PC-9 (cell line): ENCODE results near the gene FTO. TPM values are rescaled to one million over a fixed set of nuclear protein-coding genes. Genes with fewer than 3 reads are reported as not detected.

ENCODE experiments used
- BruUV-seq: library from RNA; stranded (reverse); fragments of 400-500 nt; replicated peaks from 2 replicates; lab custom pipeline; 2021; lab: Mats Ljungman, UMichigan
- CTCF ChIA-PET: fragments of 300-600 bp; sonication (Branson Sonifier 250); formaldehyde crosslinking; loops from one replicate; lab custom pipeline; 2022; ENCODE audit warnings: antibody characterized with exemption; lab: Charles Lee
- POLR2A ChIA-PET: fragments of 300-600 bp; sonication (Branson Sonifier 250); formaldehyde crosslinking; loops from one replicate; lab custom pipeline; 2022; ENCODE audit warnings: antibody characterized with exemption; ENCODE audit not compliant: unreplicated experiment; lab: Charles Lee
- DNase-seq, 2 experiments: peaks; one replicate each; pipeline versions ENCODE4 v3.0.0 to v3.0.0-alpha.2; 2015 to 2022; ENCODE audit warnings: mixed read lengths in 1 of 2
- H2AFZ ChIP-seq: fragments of 200-600 bp; sonication (generic); 2 replicates; pipeline ENCODE4 v1.8.1; 2017; ENCODE audit warnings: antibody characterized with exemption
- H3F3A ChIP-seq: fragments of 200-600 bp; sonication (generic); 2 replicates; pipeline ENCODE4 v1.8.1; 2017; ENCODE audit warnings: antibody characterized with exemption, mild to moderate bottlenecking, low read depth; ENCODE audit not compliant: insufficient read depth
- H3K27ac ChIP-seq: fragments of 200-600 bp; sonication (generic); 2 replicates; pipeline ENCODE4 v1.6.1; 2016; ENCODE audit warnings: mixed run types
- H3K27me3 ChIP-seq: fragments of 200-600 bp; sonication (generic); 2 replicates; pipeline ENCODE4 v1.6.1; 2016; ENCODE audit warnings: low read depth, mixed run types; ENCODE audit not compliant: insufficient read depth
- H3K36me3 ChIP-seq: fragments of 200-600 bp; sonication (generic); 2 replicates; pipeline ENCODE4 v1.6.1; 2016; ENCODE audit warnings: low read depth, mixed run types
- H3K4me1 ChIP-seq: fragments of 200-600 bp; sonication (generic); replicated peaks from 2 replicates; pipeline ENCODE4 v1.6.1; 2016; ENCODE audit warnings: mixed run types; ENCODE audit not compliant: insufficient read depth
- H3K4me2 ChIP-seq: fragments of 200-600 bp; sonication (generic); 2 replicates; pipeline ENCODE4 v1.6.1; 2017; ENCODE audit warnings: mixed run types
- H3K4me3 ChIP-seq: fragments of 200-600 bp; sonication (generic); 2 replicates; pipeline ENCODE4 v1.6.1; 2016; ENCODE audit warnings: mixed run types
- H3K79me2 ChIP-seq: fragments of 200-600 bp; sonication (generic); 2 replicates; pipeline ENCODE4 v1.6.1; 2017; ENCODE audit warnings: low read depth, mixed run types
- H3K9me2 ChIP-seq: fragments of 200-600 bp; sonication (generic); 2 replicates; pipeline ENCODE4 v1.8.1; 2017; ENCODE audit warnings: mild to moderate bottlenecking; ENCODE audit not compliant: insufficient read depth
- H3K9me3 ChIP-seq: fragments of 200-600 bp; sonication (generic); 2 replicates; pipeline ENCODE4 v1.8.1; 2016; ENCODE audit warnings: low read depth; ENCODE audit not compliant: insufficient read depth
- H4K20me1 ChIP-seq: fragments of 200-600 bp; sonication (generic); 2 replicates; pipeline ENCODE4 v1.8.1; 2017; ENCODE audit not compliant: insufficient read depth
- CTCF ChIP-seq: fragments of 200-600 bp; sonication (generic); conservative IDR thresholded peaks from 2 replicates; pipeline ENCODE4 v1.6.1; 2017; ENCODE audit warnings: mixed run types, antibody characterized with exemption, mild to moderate bottlenecking, moderate library complexity
- EZH2 ChIP-seq: fragments of 200-600 bp; sonication (generic); IDR thresholded peaks from 2 replicates; pipeline ENCODE4 v1.8.0; 2017; ENCODE audit warnings: antibody characterized with exemption, low read depth
- intact Hi-C: fragments of 100-400 bp; cut with micrococcal nuclease; formaldehyde crosslinking; loops from one replicate; pipeline ENCODE4 v1.10.0; 2022; ENCODE audit not compliant: unreplicated experiment
- total RNA-seq: library from RNA; stranded (reverse); gene quantifications from 2 replicates; pipeline ENCODE4 v1.2.3, GENCODE V29; 2021

Gene FTO
- total RNA-seq, 1 experiment from 2014 or later = 58.1 TPM

GRCh38 chr16:53991754-53992378 is 287.9 kb downstream of the FTO start:
- POLR2A ChIA-PET = no interaction called here
- no peak for DNase-seq
- no peak overlapping the region for H3K27ac ChIP-seq
- no peaks in the 10 kb centered on the region for H3K9me2 ChIP-seq
- H2AFZ ChIP-seq = no peak overlapping the region
- no peaks in the 10 kb centered on the region for H3F3A ChIP-seq
- no peak overlapping the region for H3K4me2 ChIP-seq
- intact Hi-C loops = no loop called here
- no peaks in the 10 kb centered on the region for H3K4me1 ChIP-seq
- H4K20me1 ChIP-seq = no peaks in the 10 kb centered on the region
- no peaks in the 10 kb centered on the region for H3K27me3 ChIP-seq
- no peaks in the 10 kb centered on the region for H3K36me3 ChIP-seq
- H3K4me3 ChIP-seq = no peak overlapping the region
- no TSS peak for BruUV-seq
- CTCF ChIA-PET = no interaction called here
- no peak for TF ChIP-seq EZH2
- no peak for TF ChIP-seq CTCF
- H3K79me2 ChIP-seq = no peaks in the 10 kb centered on the region
- no peaks in the 10 kb centered on the region for H3K9me3 ChIP-seq

DNA sequence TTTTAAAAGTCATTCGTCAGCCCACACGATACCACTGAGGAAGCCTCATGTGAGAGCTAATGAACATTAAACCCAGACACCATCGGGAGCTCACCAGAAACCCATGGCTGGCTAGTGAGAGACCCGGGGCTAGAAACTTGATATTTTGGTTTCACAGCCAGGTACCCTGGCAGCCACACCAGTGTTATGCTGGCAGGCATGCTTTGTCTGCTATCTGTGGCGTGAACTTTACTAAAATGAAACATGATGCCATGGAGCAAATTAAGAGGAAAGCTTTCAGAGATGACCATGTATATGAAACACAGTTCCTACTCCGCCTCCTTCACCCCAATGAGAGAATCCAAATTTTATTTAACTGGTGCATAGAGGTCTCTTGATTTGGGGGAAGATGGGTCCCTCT is 291.4 kb downstream of the FTO start:
- ChIA-PET POLR2A (no interaction called here), CTCF (no interaction called here)
- Histone ChIP-seq H3K27me3 (no peaks in the 10 kb centered on the region), H3K4me2 (no peak overlapping the region), H2AFZ (no peak overlapping the region), H4K20me1 (no peaks in the 10 kb centered on the region), H3K4me1 (no peaks in the 10 kb centered on the region), H3K36me3 (no peaks in the 10 kb centered on the region), H3K9me2 (no peaks in the 10 kb centered on the region), H3K9me3 (no peaks in the 10 kb centered on the region), H3F3A (no peaks in the 10 kb centered on the region), H3K4me3 (no peak overlapping the region), H3K27ac (no peak overlapping the region), H3K79me2 (no peaks in the 10 kb centered on the region)
- no peak for DNase-seq
- BruUV-seq = no TSS peak
- TF ChIP-seq CTCF (no peak), EZH2 (no peak)
- intact Hi-C loops = no loop called here

GRCh38 chr16:53996961-53997360 is 293.0 kb downstream of the FTO start:
- no TSS peak for BruUV-seq
- Histone ChIP-seq H3K4me2 (no peak overlapping the region), H3K4me1 (no peaks in the 10 kb centered on the region), H3F3A (no peaks in the 10 kb centered on the region), H4K20me1 (no peaks in the 10 kb centered on the region), H3K9me3 (no peaks in the 10 kb centered on the region), H3K4me3 (no peak overlapping the region), H2AFZ (no peak overlapping the region), H3K9me2 (no peaks in the 10 kb centered on the region), H3K36me3 (no peaks in the 10 kb centered on the region), H3K79me2 (no peaks in the 10 kb centered on the region), H3K27ac (no peak overlapping the region), H3K27me3 (no peaks in the 10 kb centered on the region)
- POLR2A ChIA-PET = no interaction called here
- no peak for DNase-seq
- CTCF ChIA-PET = no interaction called here
- intact Hi-C loops = no loop called here
- TF ChIP-seq CTCF (no peak), EZH2 (no peak)
